Loucy (cell line): ENCODE data around the gene DLG2.

Experiments used
- EZH2phosphoT487 ChIP-seq: fragments of 200-600 bp; IDR thresholded peaks from 2 replicates; pipeline ENCODE4 v1.6.1; 2018; ENCODE audit warnings: antibody characterized with exemption, mild to moderate bottlenecking, moderate library complexity, borderline replicate concordance
- TF ChIP-seq, protein P1 (sequence below): fragments of 200-600 bp; sonication (generic); conservative IDR thresholded peaks from 2 replicates; pipeline ENCODE4 v1.5.1; 2014; ENCODE audit warnings: mild to moderate bottlenecking, antibody characterized with exemption, low read length

- TF ChIP-seq, protein P1, sequence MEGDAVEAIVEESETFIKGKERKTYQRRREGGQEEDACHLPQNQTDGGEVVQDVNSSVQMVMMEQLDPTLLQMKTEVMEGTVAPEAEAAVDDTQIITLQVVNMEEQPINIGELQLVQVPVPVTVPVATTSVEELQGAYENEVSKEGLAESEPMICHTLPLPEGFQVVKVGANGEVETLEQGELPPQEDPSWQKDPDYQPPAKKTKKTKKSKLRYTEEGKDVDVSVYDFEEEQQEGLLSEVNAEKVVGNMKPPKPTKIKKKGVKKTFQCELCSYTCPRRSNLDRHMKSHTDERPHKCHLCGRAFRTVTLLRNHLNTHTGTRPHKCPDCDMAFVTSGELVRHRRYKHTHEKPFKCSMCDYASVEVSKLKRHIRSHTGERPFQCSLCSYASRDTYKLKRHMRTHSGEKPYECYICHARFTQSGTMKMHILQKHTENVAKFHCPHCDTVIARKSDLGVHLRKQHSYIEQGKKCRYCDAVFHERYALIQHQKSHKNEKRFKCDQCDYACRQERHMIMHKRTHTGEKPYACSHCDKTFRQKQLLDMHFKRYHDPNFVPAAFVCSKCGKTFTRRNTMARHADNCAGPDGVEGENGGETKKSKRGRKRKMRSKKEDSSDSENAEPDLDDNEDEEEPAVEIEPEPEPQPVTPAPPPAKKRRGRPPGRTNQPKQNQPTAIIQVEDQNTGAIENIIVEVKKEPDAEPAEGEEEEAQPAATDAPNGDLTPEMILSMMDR: no peak
- TF ChIP-seq EZH2phosphoT487: no peak
Observed at GRCh38 chr11:83601201-83601913, 2025.8 kb downstream of the DLG2 start.
